ENCODE results near the gene ZNF330. TPM values are rescaled to one million over a fixed set of nuclear protein-coding genes. Genes with fewer than 3 reads are reported as not detected.

Gene ZNF330
- total and polyA plus RNA-seq, 2 of the 8 experiments (the other 6 are each of a cell fraction or from before 2014, with no cell fraction given) = 17.7 to 44.3 TPM

DNA sequence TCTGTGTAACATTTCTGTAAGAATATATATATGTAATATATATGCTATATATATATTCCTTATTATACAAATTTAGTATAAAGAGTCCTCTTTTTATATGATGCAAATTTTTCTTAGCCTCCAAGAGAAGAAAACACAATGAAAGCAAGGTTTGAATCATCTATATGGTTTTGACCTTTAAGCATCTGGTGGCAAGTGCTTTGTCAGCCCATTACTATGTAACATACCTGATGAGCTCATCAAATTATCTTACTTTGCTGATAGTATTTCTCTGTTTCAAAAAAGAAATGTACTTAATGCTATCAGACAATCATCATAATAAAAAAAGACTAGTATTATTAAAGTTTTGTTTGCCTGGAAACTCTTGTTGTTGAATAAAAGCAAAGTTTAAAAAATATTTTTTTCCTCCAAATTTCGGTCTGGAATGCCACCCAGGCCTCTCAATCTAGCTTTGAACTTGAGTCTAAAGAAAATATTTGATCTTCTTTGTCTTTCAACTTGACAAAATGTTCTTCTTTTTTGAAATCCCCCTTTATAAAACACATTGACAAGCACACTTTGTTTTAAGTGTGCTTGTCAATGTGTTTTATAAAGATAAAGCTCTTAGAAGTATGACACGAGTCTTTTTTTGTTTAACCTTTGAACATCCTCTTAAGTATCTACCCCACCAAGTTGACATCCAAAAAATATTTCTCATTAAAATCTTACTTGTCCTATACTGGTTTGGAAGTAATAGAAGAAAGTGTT lies 26.2 kb downstream of the ZNF330 start (continued):
- TF ChIP-seq, protein P1, sequence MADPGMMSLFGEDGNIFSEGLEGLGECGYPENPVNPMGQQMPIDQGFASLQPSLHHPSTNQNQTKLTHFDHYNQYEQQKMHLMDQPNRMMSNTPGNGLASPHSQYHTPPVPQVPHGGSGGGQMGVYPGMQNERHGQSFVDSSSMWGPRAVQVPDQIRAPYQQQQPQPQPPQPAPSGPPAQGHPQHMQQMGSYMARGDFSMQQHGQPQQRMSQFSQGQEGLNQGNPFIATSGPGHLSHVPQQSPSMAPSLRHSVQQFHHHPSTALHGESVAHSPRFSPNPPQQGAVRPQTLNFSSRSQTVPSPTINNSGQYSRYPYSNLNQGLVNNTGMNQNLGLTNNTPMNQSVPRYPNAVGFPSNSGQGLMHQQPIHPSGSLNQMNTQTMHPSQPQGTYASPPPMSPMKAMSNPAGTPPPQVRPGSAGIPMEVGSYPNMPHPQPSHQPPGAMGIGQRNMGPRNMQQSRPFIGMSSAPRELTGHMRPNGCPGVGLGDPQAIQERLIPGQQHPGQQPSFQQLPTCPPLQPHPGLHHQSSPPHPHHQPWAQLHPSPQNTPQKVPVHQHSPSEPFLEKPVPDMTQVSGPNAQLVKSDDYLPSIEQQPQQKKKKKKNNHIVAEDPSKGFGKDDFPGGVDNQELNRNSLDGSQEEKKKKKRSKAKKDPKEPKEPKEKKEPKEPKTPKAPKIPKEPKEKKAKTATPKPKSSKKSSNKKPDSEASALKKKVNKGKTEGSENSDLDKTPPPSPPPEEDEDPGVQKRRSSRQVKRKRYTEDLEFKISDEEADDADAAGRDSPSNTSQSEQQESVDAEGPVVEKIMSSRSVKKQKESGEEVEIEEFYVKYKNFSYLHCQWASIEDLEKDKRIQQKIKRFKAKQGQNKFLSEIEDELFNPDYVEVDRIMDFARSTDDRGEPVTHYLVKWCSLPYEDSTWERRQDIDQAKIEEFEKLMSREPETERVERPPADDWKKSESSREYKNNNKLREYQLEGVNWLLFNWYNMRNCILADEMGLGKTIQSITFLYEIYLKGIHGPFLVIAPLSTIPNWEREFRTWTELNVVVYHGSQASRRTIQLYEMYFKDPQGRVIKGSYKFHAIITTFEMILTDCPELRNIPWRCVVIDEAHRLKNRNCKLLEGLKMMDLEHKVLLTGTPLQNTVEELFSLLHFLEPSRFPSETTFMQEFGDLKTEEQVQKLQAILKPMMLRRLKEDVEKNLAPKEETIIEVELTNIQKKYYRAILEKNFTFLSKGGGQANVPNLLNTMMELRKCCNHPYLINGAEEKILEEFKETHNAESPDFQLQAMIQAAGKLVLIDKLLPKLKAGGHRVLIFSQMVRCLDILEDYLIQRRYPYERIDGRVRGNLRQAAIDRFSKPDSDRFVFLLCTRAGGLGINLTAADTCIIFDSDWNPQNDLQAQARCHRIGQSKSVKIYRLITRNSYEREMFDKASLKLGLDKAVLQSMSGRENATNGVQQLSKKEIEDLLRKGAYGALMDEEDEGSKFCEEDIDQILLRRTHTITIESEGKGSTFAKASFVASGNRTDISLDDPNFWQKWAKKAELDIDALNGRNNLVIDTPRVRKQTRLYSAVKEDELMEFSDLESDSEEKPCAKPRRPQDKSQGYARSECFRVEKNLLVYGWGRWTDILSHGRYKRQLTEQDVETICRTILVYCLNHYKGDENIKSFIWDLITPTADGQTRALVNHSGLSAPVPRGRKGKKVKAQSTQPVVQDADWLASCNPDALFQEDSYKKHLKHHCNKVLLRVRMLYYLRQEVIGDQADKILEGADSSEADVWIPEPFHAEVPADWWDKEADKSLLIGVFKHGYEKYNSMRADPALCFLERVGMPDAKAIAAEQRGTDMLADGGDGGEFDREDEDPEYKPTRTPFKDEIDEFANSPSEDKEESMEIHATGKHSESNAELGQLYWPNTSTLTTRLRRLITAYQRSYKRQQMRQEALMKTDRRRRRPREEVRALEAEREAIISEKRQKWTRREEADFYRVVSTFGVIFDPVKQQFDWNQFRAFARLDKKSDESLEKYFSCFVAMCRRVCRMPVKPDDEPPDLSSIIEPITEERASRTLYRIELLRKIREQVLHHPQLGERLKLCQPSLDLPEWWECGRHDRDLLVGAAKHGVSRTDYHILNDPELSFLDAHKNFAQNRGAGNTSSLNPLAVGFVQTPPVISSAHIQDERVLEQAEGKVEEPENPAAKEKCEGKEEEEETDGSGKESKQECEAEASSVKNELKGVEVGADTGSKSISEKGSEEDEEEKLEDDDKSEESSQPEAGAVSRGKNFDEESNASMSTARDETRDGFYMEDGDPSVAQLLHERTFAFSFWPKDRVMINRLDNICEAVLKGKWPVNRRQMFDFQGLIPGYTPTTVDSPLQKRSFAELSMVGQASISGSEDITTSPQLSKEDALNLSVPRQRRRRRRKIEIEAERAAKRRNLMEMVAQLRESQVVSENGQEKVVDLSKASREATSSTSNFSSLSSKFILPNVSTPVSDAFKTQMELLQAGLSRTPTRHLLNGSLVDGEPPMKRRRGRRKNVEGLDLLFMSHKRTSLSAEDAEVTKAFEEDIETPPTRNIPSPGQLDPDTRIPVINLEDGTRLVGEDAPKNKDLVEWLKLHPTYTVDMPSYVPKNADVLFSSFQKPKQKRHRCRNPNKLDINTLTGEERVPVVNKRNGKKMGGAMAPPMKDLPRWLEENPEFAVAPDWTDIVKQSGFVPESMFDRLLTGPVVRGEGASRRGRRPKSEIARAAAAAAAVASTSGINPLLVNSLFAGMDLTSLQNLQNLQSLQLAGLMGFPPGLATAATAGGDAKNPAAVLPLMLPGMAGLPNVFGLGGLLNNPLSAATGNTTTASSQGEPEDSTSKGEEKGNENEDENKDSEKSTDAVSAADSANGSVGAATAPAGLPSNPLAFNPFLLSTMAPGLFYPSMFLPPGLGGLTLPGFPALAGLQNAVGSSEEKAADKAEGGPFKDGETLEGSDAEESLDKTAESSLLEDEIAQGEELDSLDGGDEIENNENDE (IDR thresholded peaks at IDR 0.05; ENCODE audit: insufficient replicate concordance, low read length) = no peak
- TF ChIP-seq CBX8 (IDR thresholded peaks at IDR 0.05; ENCODE audit: borderline replicate concordance, low read depth, low read length) = no peak
- TF ChIP-seq, protein P2, sequence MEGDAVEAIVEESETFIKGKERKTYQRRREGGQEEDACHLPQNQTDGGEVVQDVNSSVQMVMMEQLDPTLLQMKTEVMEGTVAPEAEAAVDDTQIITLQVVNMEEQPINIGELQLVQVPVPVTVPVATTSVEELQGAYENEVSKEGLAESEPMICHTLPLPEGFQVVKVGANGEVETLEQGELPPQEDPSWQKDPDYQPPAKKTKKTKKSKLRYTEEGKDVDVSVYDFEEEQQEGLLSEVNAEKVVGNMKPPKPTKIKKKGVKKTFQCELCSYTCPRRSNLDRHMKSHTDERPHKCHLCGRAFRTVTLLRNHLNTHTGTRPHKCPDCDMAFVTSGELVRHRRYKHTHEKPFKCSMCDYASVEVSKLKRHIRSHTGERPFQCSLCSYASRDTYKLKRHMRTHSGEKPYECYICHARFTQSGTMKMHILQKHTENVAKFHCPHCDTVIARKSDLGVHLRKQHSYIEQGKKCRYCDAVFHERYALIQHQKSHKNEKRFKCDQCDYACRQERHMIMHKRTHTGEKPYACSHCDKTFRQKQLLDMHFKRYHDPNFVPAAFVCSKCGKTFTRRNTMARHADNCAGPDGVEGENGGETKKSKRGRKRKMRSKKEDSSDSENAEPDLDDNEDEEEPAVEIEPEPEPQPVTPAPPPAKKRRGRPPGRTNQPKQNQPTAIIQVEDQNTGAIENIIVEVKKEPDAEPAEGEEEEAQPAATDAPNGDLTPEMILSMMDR (IDR thresholded peaks at IDR 0.05; ENCODE audit: control extremely low read depth in 1 of 3, insufficient read depth in 1 of 3, low read depth in 1 of 3, low read length in 3 of 3) = no peak
- TF ChIP-seq RXRA (IDR thresholded peaks at IDR 0.05; ENCODE audit: insufficient read depth, low read depth, low read length) = no peak
- TF ChIP-seq YY1 (IDR thresholded peaks at IDR 0.05; ENCODE audit: low read depth, low read length) = no peak
- no peak for TF ChIP-seq SRF (IDR thresholded peaks at IDR 0.05; ENCODE audit: low read depth, low read length)
- TF ChIP-seq SIN3A (conservative IDR thresholded peaks at IDR 0.05 in 1 of 2, IDR thresholded peaks at IDR 0.05 in 1 of 2; ENCODE audit: low read depth in 1 of 2, low read length in 2 of 2) = no peak

Measured in H1 (cell line).